GM23338 (cell line): ENCODE measurements around the gene TTC1. TPM values are rescaled to one million over a fixed set of nuclear protein-coding genes. Genes with fewer than 3 reads are reported as not detected.

Experiments
- ATAC-seq: fragments of 200-7000 bp; cut with Tn5 transposase; 3 replicates; pipeline ENCODE4 v1.9.1; 2020
- DNase-seq: peaks from one replicate; pipeline ENCODE4 v3.0.0-alpha.2; 2015; ENCODE audit warnings: low spot score
- H2AFZ ChIP-seq: fragments of 200-600 bp; sonication (generic); 2 replicates; pipeline ENCODE4 v1.8.0; 2016; ENCODE audit warnings: antibody characterized with exemption, mild to moderate bottlenecking, moderate library complexity
- H3F3A ChIP-seq: fragments of 200-600 bp; sonication (generic); replicated peaks from 2 replicates; pipeline ENCODE4 v1.8.0; 2017; ENCODE audit warnings: antibody characterized with exemption, mixed run types, low read depth
- H3K27ac ChIP-seq: fragments of 200-600 bp; sonication (generic); 2 replicates; pipeline ENCODE4 v1.6.1; 2016; ENCODE audit warnings: low read depth
- H3K27me3 ChIP-seq: fragments of 200-600 bp; sonication (generic); 2 replicates; pipeline ENCODE4 v1.8.0; 2016; ENCODE audit warnings: mild to moderate bottlenecking, mixed run types, moderate library complexity; ENCODE audit not compliant: insufficient read depth
- H3K36me3 ChIP-seq: fragments of 200-600 bp; sonication (generic); 2 replicates; pipeline ENCODE4 v1.8.0; 2016; ENCODE audit warnings: mild to moderate bottlenecking; ENCODE audit not compliant: insufficient read depth
- H3K4me1 ChIP-seq: fragments of 200-600 bp; sonication (generic); 2 replicates; pipeline ENCODE4 v1.8.0; 2016; ENCODE audit warnings: mild to moderate bottlenecking, moderate library complexity; ENCODE audit not compliant: insufficient read depth
- H3K4me2 ChIP-seq: fragments of 200-600 bp; sonication (generic); 2 replicates; pipeline ENCODE4 v1.7.1; 2017; ENCODE audit warnings: mixed run types
- H3K4me3 ChIP-seq: fragments of 200-600 bp; sonication (generic); 2 replicates; pipeline ENCODE4 v1.6.1; 2016; ENCODE audit warnings: mixed run types
- H3K79me2 ChIP-seq: fragments of 200-600 bp; sonication (generic); replicated peaks from 2 replicates; pipeline ENCODE4 v1.8.0; 2017; ENCODE audit warnings: mild to moderate bottlenecking; ENCODE audit not compliant: insufficient read depth
- H3K9me2 ChIP-seq: fragments of 200-600 bp; sonication (generic); 2 replicates; pipeline ENCODE4 v1.8.0; 2017; ENCODE audit not compliant: insufficient read depth
- H4K20me1 ChIP-seq: fragments of 200-600 bp; sonication (generic); replicated peaks from 2 replicates; pipeline ENCODE4 v1.8.0; 2017; ENCODE audit warnings: mild to moderate bottlenecking; ENCODE audit not compliant: insufficient read depth
- H3K27ac Mint-ChIP-seq: 2 replicates; pipeline ENCODE4 v1.8.0; 2020; ENCODE audit warnings: inconsistent platforms, mild to moderate bottlenecking, moderate library complexity, mixed read lengths
- H3K27me3 Mint-ChIP-seq: 3 replicates; pipeline ENCODE4 v1.8.0; 2022; ENCODE audit warnings: low read depth, mild to moderate bottlenecking, moderate library complexity, mixed read lengths, inconsistent platforms; ENCODE audit not compliant: insufficient read depth, poor library complexity
- H3K36me3 Mint-ChIP-seq: 3 replicates; pipeline ENCODE4 v1.8.0; 2021; ENCODE audit warnings: low read depth, mild to moderate bottlenecking, inconsistent platforms, moderate library complexity, mixed read lengths
- H3K4me1 Mint-ChIP-seq: 3 replicates; pipeline ENCODE4 v1.8.0; 2020; ENCODE audit warnings: mild to moderate bottlenecking, inconsistent platforms, mixed read lengths
- H3K4me3 Mint-ChIP-seq: 3 replicates; pipeline ENCODE4 v1.8.0; 2021; ENCODE audit warnings: moderate library complexity, mild to moderate bottlenecking, inconsistent platforms, mixed read lengths
- H3K9me3 Mint-ChIP-seq: 3 replicates; pipeline ENCODE4 v1.8.0; 2020; ENCODE audit warnings: moderate library complexity, mild to moderate bottlenecking, inconsistent platforms, mixed read lengths
- EZH2 ChIP-seq: fragments of 200-600 bp; sonication (generic); IDR thresholded peaks from one replicate; pipeline ENCODE4 v1.8.0; 2017; ENCODE audit warnings: antibody characterized with exemption, mild to moderate bottlenecking, low read depth; ENCODE audit not compliant: unreplicated experiment
- STAT1 ChIP-seq: IDR thresholded peaks from one replicate; pipeline ENCODE4 v1.6.1; 2016; ENCODE audit warnings: antibody characterized with exemption; ENCODE audit not compliant: unreplicated experiment
- ZNF331 ChIP-seq: fragments of 250-450 bp; sonication (Bioruptor Pico); IDR thresholded peaks from 2 replicates; pipeline ENCODE4 v1.5.0; 2020; ENCODE audit warnings: low read depth, mild to moderate bottlenecking, moderate library complexity
- polyA plus RNA-seq: library from polyadenylated mRNA; unstranded; fragments of >200 nt; fragmentation: Nextera tagmentation; extraction: Ambion mirVana; gene quantifications from 2 replicates; pipeline ENCODE4 v1.2.1, GENCODE V29; 2016
- total RNA-seq: library from RNA; depleted of rRNA; stranded (reverse); fragments of >200 nt; shearing (Covaris generic); gene quantifications from 2 replicates; pipeline ENCODE4 v1.2.3, GENCODE V29; 2014
- TF ChIP-seq, protein P1 (sequence below): fragments of 250-450 bp; sonication (Bioruptor Pico); IDR thresholded peaks from 2 replicates; pipeline ENCODE4 v1.5.0; 2020; ENCODE audit warnings: mild to moderate bottlenecking, moderate library complexity
- TF ChIP-seq, protein P2 (sequence below), 2 experiments: fragments of 200-600 bp in 1 of 2; sonication (generic) in 1 of 2; conservative IDR thresholded peaks; 2 replicates each; pipeline versions ENCODE4 v1.5.1 to v1.6.1; 2016 to 2017; ENCODE audit warnings: antibody characterized with exemption in 2 of 2, low read depth in 2 of 2, mild to moderate bottlenecking in 2 of 2, moderate library complexity in 1 of 2

Gene TTC1
- total and polyA plus RNA-seq, 2 experiments from 2014 or later = 48.9 to 131 TPM

DNA sequence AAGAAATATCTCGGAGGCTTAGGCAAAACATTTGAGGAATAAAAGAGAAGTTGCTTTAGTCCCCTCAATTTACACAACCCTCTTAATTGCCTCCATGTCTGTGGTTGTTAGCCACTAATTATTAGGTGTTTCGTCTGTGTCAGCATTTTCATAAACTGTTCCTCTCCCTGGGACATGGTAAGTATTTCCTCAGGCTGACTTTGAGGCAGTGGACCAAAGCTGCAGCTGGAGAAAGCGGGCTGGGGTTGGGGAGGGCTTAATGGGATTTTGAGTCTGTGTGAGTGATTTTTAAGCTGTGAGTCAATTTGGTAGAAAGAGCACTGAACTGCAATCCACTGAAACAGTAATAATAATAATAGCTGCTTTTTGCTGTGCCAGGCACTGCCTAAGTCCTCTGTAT is 13.0 kb upstream of the TTC1 start:
- no peaks in the 10 kb centered on the region for H3K27me3 ChIP-seq
- TF ChIP-seq ZNF331 (CRISPR knock-in tag) (no peak), EZH2 (no peak), STAT1 (no peak)
- TF ChIP-seq, protein P1, sequence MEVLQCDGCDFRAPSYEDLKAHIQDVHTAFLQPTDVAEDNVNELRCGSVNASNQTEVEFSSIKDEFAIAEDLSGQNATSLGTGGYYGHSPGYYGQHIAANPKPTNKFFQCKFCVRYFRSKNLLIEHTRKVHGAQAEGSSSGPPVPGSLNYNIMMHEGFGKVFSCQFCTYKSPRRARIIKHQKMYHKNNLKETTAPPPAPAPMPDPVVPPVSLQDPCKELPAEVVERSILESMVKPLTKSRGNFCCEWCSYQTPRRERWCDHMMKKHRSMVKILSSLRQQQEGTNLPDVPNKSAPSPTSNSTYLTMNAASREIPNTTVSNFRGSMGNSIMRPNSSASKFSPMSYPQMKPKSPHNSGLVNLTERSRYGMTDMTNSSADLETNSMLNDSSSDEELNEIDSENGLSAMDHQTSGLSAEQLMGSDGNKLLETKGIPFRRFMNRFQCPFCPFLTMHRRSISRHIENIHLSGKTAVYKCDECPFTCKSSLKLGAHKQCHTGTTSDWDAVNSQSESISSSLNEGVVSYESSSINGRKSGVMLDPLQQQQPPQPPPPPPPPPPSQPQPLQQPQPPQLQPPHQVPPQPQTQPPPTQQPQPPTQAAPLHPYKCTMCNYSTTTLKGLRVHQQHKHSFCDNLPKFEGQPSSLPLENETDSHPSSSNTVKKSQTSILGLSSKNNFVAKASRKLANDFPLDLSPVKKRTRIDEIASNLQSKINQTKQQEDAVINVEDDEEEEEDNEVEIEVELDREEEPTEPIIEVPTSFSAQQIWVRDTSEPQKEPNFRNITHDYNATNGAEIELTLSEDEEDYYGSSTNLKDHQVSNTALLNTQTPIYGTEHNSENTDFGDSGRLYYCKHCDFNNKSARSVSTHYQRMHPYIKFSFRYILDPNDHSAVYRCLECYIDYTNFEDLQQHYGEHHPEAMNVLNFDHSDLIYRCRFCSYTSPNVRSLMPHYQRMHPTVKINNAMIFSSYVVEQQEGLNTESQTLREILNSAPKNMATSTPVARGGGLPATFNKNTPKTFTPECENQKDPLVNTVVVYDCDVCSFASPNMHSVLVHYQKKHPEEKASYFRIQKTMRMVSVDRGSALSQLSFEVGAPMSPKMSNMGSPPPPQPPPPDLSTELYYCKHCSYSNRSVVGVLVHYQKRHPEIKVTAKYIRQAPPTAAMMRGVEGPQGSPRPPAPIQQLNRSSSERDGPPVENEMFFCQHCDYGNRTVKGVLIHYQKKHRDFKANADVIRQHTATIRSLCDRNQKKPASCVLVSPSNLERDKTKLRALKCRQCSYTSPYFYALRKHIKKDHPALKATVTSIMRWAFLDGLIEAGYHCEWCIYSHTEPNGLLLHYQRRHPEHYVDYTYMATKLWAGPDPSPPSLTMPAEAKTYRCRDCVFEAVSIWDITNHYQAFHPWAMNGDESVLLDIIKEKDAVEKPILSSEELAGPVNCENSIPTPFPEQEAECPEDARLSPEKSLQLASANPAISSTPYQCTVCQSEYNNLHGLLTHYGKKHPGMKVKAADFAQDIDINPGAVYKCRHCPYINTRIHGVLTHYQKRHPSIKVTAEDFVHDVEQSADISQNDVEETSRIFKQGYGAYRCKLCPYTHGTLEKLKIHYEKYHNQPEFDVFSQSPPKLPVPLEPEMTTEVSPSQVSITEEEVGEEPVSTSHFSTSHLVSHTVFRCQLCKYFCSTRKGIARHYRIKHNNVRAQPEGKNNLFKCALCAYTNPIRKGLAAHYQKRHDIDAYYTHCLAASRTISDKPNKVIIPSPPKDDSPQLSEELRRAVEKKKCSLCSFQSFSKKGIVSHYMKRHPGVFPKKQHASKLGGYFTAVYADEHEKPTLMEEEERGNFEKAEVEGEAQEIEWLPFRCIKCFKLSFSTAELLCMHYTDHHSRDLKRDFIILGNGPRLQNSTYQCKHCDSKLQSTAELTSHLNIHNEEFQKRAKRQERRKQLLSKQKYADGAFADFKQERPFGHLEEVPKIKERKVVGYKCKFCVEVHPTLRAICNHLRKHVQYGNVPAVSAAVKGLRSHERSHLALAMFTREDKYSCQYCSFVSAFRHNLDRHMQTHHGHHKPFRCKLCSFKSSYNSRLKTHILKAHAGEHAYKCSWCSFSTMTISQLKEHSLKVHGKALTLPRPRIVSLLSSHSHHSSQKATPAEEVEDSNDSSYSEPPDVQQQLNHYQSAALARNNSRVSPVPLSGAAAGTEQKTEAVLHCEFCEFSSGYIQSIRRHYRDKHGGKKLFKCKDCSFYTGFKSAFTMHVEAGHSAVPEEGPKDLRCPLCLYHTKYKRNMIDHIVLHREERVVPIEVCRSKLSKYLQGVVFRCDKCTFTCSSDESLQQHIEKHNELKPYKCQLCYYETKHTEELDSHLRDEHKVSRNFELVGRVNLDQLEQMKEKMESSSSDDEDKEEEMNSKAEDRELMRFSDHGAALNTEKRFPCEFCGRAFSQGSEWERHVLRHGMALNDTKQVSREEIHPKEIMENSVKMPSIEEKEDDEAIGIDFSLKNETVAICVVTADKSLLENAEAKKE (CRISPR knock-in tag) = no peak
- TF ChIP-seq, protein P2, sequence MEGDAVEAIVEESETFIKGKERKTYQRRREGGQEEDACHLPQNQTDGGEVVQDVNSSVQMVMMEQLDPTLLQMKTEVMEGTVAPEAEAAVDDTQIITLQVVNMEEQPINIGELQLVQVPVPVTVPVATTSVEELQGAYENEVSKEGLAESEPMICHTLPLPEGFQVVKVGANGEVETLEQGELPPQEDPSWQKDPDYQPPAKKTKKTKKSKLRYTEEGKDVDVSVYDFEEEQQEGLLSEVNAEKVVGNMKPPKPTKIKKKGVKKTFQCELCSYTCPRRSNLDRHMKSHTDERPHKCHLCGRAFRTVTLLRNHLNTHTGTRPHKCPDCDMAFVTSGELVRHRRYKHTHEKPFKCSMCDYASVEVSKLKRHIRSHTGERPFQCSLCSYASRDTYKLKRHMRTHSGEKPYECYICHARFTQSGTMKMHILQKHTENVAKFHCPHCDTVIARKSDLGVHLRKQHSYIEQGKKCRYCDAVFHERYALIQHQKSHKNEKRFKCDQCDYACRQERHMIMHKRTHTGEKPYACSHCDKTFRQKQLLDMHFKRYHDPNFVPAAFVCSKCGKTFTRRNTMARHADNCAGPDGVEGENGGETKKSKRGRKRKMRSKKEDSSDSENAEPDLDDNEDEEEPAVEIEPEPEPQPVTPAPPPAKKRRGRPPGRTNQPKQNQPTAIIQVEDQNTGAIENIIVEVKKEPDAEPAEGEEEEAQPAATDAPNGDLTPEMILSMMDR (conservative IDR thresholded peaks at IDR 0.05; ENCODE audit: low read depth in 2 of 2) = no peak
- H4K20me1 ChIP-seq = no peaks in the 10 kb centered on the region
- Mint-ChIP-seq H3K4me1 (no peaks in the 10 kb centered on the region), H3K4me3 (no peak overlapping the region), H3K27me3 (peaks cover 8% of the 10 kb centered on the region), H3K9me3 (peaks cover 2% of the 10 kb centered on the region; the same call in 2 of the 3 replicates), H3K36me3 (no peaks in the 10 kb centered on the region), H3K27ac (no peak overlapping the region)
- H3K4me3 ChIP-seq = no peak overlapping the region
- ATAC-seq = no peak
- H2AFZ ChIP-seq = peak overlapping the region; percentile 14; the same call in 1 of the 2 replicates
- H3F3A ChIP-seq = no peaks in the 10 kb centered on the region
- no peaks in the 10 kb centered on the region for H3K4me1 ChIP-seq
- H3K79me2 ChIP-seq = no peaks in the 10 kb centered on the region
- H3K36me3 ChIP-seq = no peaks in the 10 kb centered on the region
- no peak overlapping the region for H3K4me2 ChIP-seq
- no peak overlapping the region for H3K27ac ChIP-seq
- H3K9me2 ChIP-seq = no peaks in the 10 kb centered on the region
- DNase-seq = no peak
